A549 (cell line): ENCODE data around the gene RTP5. TPM values are rescaled to one million over a fixed set of nuclear protein-coding genes. Genes with fewer than 3 reads are reported as not detected.
A peak's percentile ranks its signal among the peaks of the same experiment; 100 is the strongest.
"Not testable (repeated sequence)": the region's sequence is repeated elsewhere in the genome, so short reads cannot be mapped to it uniquely, and the experiment has no call there.

Experiments
- ATAC-seq, 2 experiments: fragments of 200-7000 bp in 1 of 2; fragments of >200 bp in 1 of 2; cut with Nextera tagmentation in 1 of 2; cut with Tn5 transposase in 1 of 2; 3 replicates each; pipeline versions ENCODE4 v1.8.0 to v1.9.1; 2018 to 2020; ENCODE audit warnings: mild to moderate bottlenecking in 1 of 2, moderate library complexity in 1 of 2
- CTCF ChIA-PET: fragments of 300-600 bp; sonication (Branson Sonifier 250); formaldehyde crosslinking; extraction: SDS; loops from one replicate; lab custom pipeline; 2021; ENCODE audit warnings: antibody characterized with exemption, inconsistent platforms; lab: Yijun Ruan, JAX
- POLR2A ChIA-PET: fragments of 350-600 bp; formaldehyde crosslinking; extraction: SDS; loops from one replicate; lab custom pipeline; 2021; ENCODE audit warnings: antibody characterized with exemption, inconsistent platforms; lab: Yijun Ruan, JAX
- DNase-seq, 2 experiments: peaks; one replicate each; pipeline versions ENCODE4 v3.0.0 to v3.0.0-alpha.2; 2011 to 2016; ENCODE audit warnings: low read depth in 1 of 2, low spot score in 1 of 2
- FAIRE-seq: peaks from 2 replicates; lab custom pipeline; 2011; peaks lifted over from hg19 to GRCh38; lab: Jason Lieb, UNC
- H3K27ac ChIP-seq, 2 experiments: fragments of >200 bp; sonication (Bioruptor Twin); formaldehyde crosslinking; 3 replicates each; pipeline ENCODE4 v1.5.1; 2016 to 2017
- H3K4me1 ChIP-seq: fragments of >200 bp; sonication (Bioruptor Twin); formaldehyde crosslinking; 3 replicates; pipeline ENCODE4 v1.6.1; 2016
- H3K4me2 ChIP-seq: fragments of >200 bp; sonication (Bioruptor Twin); formaldehyde crosslinking; 3 replicates; pipeline ENCODE4 v1.6.1; 2016
- H3K4me3 ChIP-seq: fragments of >200 bp; sonication (Bioruptor Twin); formaldehyde crosslinking; 3 replicates; pipeline ENCODE4 v1.5.1; 2016
- H3K9me3 ChIP-seq: fragments of >200 bp; sonication (Bioruptor Twin); formaldehyde crosslinking; 3 replicates; pipeline ENCODE4 v1.6.1; 2016
- BHLHE40 ChIP-seq: IDR thresholded peaks from 2 replicates; pipeline ENCODE4 v1.6.1; 2012; ENCODE audit warnings: low read depth, low read length, inconsistent platforms
- EP300 ChIP-seq, 2 experiments: fragments of >200 bp; sonication (Bioruptor Twin); formaldehyde crosslinking; IDR thresholded peaks; 2 replicates in 1 of 2; 3 replicates in 1 of 2; pipeline ENCODE4 v1.6.1; 2016 to 2017
- ESRRA ChIP-seq: fragments of 150-350 bp; IDR thresholded peaks from 2 replicates; pipeline ENCODE4 v1.6.1; 2014; ENCODE audit warnings: mild to moderate bottlenecking, low read length, borderline replicate concordance
- FOSB ChIP-seq: fragments of 250-450 bp; sonication (Bioruptor Pico); IDR thresholded peaks from 2 replicates; pipeline ENCODE4 v1.5.0; 2020; ENCODE audit warnings: mild to moderate bottlenecking, moderate library complexity
- FOSL2 ChIP-seq, 2 experiments: fragments of 450-650 bp in 1 of 2; fragments of >200 bp in 1 of 2; sonication (Bioruptor Twin) in 1 of 2; formaldehyde crosslinking; IDR thresholded peaks; 2 replicates each; pipeline versions ENCODE4 v1.5.0 to v1.6.1; 2016 to 2020; ENCODE audit warnings: mild to moderate bottlenecking in 1 of 2, moderate library complexity in 1 of 2
- HEYL ChIP-seq: fragments of 250-450 bp; sonication (Bioruptor Pico); IDR thresholded peaks from 2 replicates; pipeline ENCODE4 v1.8.0; 2021; ENCODE audit warnings: mild to moderate bottlenecking, moderate library complexity
- HOXA7 ChIP-seq: fragments of 250-450 bp; sonication (Bioruptor Pico); IDR thresholded peaks from 2 replicates; pipeline ENCODE4 v1.5.0; 2020; ENCODE audit warnings: mild to moderate bottlenecking, moderate library complexity
- MAFK ChIP-seq: fragments of 450-650 bp; IDR thresholded peaks from 2 replicates; pipeline ENCODE4 v1.6.1; 2014; ENCODE audit not compliant: partially characterized antibody
- NFE2L2 ChIP-seq: fragments of 150-350 bp; conservative IDR thresholded peaks from 2 replicates; pipeline ENCODE4 v1.6.1; 2014; ENCODE audit warnings: low read length
- NPAS2 ChIP-seq: fragments of 250-450 bp; sonication (Bioruptor Pico); IDR thresholded peaks from 2 replicates; pipeline ENCODE4 v1.8.0; 2022; ENCODE audit warnings: mild to moderate bottlenecking, moderate library complexity, borderline replicate concordance
- PHF8 ChIP-seq: fragments of 200-600 bp; sonication (generic); IDR thresholded peaks from 2 replicates; pipeline ENCODE4 v1.6.1; 2016; ENCODE audit warnings: low read depth, mild to moderate bottlenecking, antibody characterized with exemption, moderate library complexity, borderline replicate concordance
- POLR2A ChIP-seq: IDR thresholded peaks from 2 replicates; pipeline ENCODE4 v1.6.1; 2012; ENCODE audit warnings: mild to moderate bottlenecking, low read length
- RARB ChIP-seq: fragments of 250-450 bp; sonication (Bioruptor Pico); IDR thresholded peaks from 2 replicates; pipeline ENCODE4 v1.8.0; 2021; ENCODE audit warnings: mild to moderate bottlenecking, moderate library complexity
- RCOR1 ChIP-seq: fragments of 150-350 bp; IDR thresholded peaks from 2 replicates; pipeline ENCODE4 v1.6.1; 2014; ENCODE audit warnings: antibody characterized with exemption, low read length, low read depth
- RFX5 ChIP-seq: fragments of 450-650 bp; IDR thresholded peaks from 2 replicates; pipeline ENCODE4 v1.7.1; 2014; ENCODE audit warnings: antibody characterized with exemption, mild to moderate bottlenecking, moderate library complexity
- SMC3 ChIP-seq: fragments of >200 bp; sonication (Bioruptor Twin); formaldehyde crosslinking; IDR thresholded peaks from 3 replicates; pipeline ENCODE4 v1.6.1; 2018; ENCODE audit warnings: inconsistent platforms
- USF2 ChIP-seq: fragments of 450-650 bp; IDR thresholded peaks from 2 replicates; pipeline ENCODE4 v1.6.1; 2014; ENCODE audit warnings: antibody characterized with exemption
- WGBS: methylation state at CpG from one replicate; pipeline ENCODE4 v1.1.6; 2017; ENCODE audit errors: missing lambda C conversion rate; 5-methylcytosine and 5-hydroxymethylcytosine counted together
- polyA plus RNA-seq, 4 experiments: library from polyadenylated mRNA; depleted of rRNA in 3 of 4; stranded (reverse); fragments of >200 nt; fragmentation: RNase III in 1 of 4; extraction: RNeasy Plus Mini Kit Qiagen cat#74134 plus additional on column Dnase treatment in 1 of 4; gene quantifications; 2 replicates in 3 of 4; 3 replicates in 1 of 4; pipeline ENCODE4 v1.2.3, GENCODE V29; 2011 to 2017
- TF ChIP-seq, protein P1 (sequence below): fragments of >200 bp; sonication (Bioruptor Twin); formaldehyde crosslinking; IDR thresholded peaks from 2 replicates; pipeline ENCODE4 v1.6.1; 2016

RTP5 gene
- polyA plus RNA-seq, 2 of the 4 experiments (the other 2 are of a cell fraction): not detected

DNA sequence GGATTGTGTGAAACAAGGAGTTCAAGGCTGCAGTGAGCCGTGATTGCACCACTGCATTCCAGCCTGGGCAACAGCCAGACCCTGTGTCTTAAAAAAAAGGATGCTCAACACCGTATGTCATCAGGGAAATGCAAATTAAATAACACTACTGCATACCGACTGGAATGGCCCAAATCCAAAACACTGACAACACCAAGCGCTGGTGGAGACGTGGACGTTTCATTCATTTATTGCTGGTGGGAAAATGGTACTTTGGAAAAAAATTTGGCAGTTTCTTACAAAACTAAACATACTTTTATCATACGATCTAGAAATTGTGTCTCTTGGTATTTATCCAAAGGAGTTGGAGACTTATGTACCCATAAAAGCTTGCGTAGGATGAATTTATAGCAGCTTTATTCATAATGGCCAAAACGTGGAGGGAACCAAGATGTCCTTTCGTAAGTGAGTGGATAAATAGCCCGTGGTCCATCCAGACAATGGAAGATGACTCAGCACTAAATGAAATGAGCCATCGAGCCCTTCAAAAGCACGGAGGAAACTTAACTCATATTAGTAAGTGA is 36.3 kb upstream of the RTP5 start:
- ATAC-seq: no peak
- FAIRE-seq: no peak
- no peak for DNase-seq
- POLR2A ChIA-PET: no interaction called here
- H3K9me3 ChIP-seq: peaks cover under 1% of the 10 kb centered on the region; the same call in 1 of the 3 replicates
- no peak overlapping the region for H3K4me3 ChIP-seq
- TF ChIP-seq FOSL2 (IDR thresholded peaks at IDR 0.05): no peak
- TF ChIP-seq FOSL2 (CRISPR knock-in tag; IDR thresholded peaks at IDR 0.05): no peak
- peak; percentile 91 for TF ChIP-seq MAFK
- peak; percentile 90 for TF ChIP-seq NFE2L2
- TF ChIP-seq, all 56 proteins: peak for 2
- CTCF ChIA-PET: no interaction called here
- Histone ChIP-seq H3K4me1 (0 out of 3 replicates have a peak, but pooled peaks cover 3% of the 10 kb centered on the region), H3K27ac (no peak overlapping the region), H3K4me2 (no peak overlapping the region)
- WGBS: 73% methylated on average over 13 of the region's 13 CpGs

GRCh38 chr2:241833756-241834526 is 35.6 kb upstream of the RTP5 start:
- FAIRE-seq, H3K9me3 ChIP-seq, POLR2A ChIA-PET, H3K27ac ChIP-seq, H3K4me1 ChIP-seq, H3K4me3 ChIP-seq, DNase-seq, ATAC-seq, H3K4me2 ChIP-seq: not testable (repeated sequence)
- WGBS: 85% methylated on average over 21 of the region's 28 CpGs
- CTCF ChIA-PET: interaction anchor here (1.6 to 1.8 kb wide), 2 partner anchors 9 to 45 kb away, joined by 3 to 8 read pairs; no protein-coding TSS in a partner anchor

DNA sequence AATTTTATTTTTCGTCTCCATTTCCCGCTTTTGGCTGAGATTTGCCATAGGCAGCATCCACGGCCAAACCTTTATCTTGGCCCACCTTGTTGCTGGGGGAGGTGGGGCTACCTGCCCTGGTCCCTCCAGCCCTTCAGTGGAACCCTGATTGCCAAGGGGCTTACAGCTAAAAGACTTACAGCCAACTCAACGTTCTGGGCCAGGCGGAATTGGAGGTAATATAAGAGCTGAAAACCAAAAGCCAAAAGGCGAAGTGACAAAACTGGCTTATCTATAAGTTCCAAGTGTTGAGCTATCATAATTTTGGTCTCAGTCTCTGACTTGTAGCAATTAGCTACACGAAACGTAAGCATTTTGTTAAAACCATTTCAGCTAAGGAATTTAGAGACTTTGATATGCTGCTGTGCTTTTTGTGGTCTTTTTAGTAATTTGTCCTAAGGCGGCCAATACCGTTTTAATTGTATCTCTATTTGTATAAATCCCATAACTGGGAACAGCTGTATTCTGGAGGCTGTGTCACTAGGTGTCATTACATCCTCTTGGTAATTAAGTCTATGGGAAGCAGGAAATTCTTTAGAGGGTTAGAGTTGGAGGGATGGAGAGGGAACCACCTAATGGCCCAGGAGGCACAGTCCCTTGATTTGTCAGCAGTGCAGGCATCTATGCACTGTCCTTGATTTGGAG is 34.9 kb upstream of the RTP5 start:
- DNase-seq: no peak
- POLR2A ChIA-PET: no interaction called here
- Histone ChIP-seq H3K4me2 (no peak overlapping the region), H3K9me3 (no peaks in the 10 kb centered on the region), H3K4me1 (0 out of 3 replicates have a peak, but pooled peaks cover 3% of the 10 kb centered on the region), H3K4me3 (no peak overlapping the region)
- TF ChIP-seq USF2 (no peak), FOSB (CRISPR knock-in tag) (no peak), HEYL (CRISPR knock-in tag) (no peak), POLR2A (no peak), RCOR1 (no peak), SMC3 (no peak), HOXA7 (CRISPR knock-in tag) (no peak), EP300 (IDR thresholded peaks at IDR 0.05) (no peak), BHLHE40 (no peak), RARB (CRISPR knock-in tag) (no peak), ESRRA (no peak), RFX5 (no peak), FOSL2 (IDR thresholded peaks at IDR 0.05) (no peak), FOSL2 (CRISPR knock-in tag; IDR thresholded peaks at IDR 0.05) (no peak)
- TF ChIP-seq, protein P1, sequence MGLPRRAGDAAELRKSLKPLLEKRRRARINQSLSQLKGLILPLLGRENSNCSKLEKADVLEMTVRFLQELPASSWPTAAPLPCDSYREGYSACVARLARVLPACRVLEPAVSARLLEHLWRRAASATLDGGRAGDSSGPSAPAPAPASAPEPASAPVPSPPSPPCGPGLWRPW: no peak
- TF ChIP-seq, all 56 proteins: peak for 0
- FAIRE-seq (no peak), ATAC-seq (no peak)
- WGBS: 87% methylated on average over 10 of the region's 10 CpGs
- CTCF ChIA-PET: interaction anchor here (1.6 to 1.8 kb wide), 2 partner anchors 9 to 44 kb away, joined by 3 to 8 read pairs; no protein-coding TSS in a partner anchor
- H3K27ac ChIP-seq: no peak overlapping the region

DNA sequence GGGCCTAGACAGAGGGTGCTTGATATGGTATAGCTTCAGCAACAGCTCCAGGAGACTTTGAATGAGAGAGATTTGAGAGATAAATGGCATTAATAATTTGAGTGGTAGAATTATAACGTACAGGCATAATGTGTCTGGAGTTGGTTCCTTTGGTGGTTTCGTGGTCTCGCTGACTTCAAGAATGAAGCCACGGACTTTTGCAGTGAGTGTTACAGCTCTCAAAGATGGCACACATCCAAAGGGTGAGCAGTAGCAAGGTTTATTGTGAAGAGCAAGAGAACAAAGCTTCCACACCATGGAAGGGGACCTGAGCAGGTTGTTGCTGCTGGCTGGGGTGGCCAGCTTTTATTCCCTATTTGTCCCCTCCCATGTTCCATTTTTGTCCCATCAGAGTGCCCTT is 33.9 kb upstream of the RTP5 start:
- POLR2A ChIA-PET: no interaction called here

More for the DNA sequence above, 33.9 kb upstream of the RTP5 start:
- ATAC-seq (no peak), FAIRE-seq (no peak), DNase-seq (no peak)
- Histone ChIP-seq H3K4me2 (no peak overlapping the region), H3K4me3 (no peak overlapping the region), H3K9me3 (no peaks in the 10 kb centered on the region), H3K27ac (no peak overlapping the region), H3K4me1 (0 out of 3 replicates have a peak, but pooled peaks cover 3% of the 10 kb centered on the region)
- TF ChIP-seq PHF8 (no peak), NPAS2 (CRISPR knock-in tag) (no peak)
- WGBS: 85% methylated on average over 4 of the region's 4 CpGs
- CTCF ChIA-PET: interaction anchor here (1.6 to 1.8 kb wide), 2 partner anchors 10 to 43 kb away, joined by 3 to 8 read pairs; no protein-coding TSS in a partner anchor
